Peyer's patch (tissue), 4 donors: ENCODE results near the gene CKAP2L.

ENCODE experiments used
- POLR2A ChIP-seq, 2 donors: fragments of 450-650 bp; IDR thresholded peaks; one replicate each; pipeline ENCODE4 v1.5.1; 2017; ENCODE audit warnings: antibody characterized with exemption in 2 of 2, mild to moderate bottlenecking in 2 of 2, moderate library complexity in 2 of 2
- TF ChIP-seq, protein P1 (sequence below), 6 experiments: fragments of 450-650 bp in 4 of 6; fragments of 200-600 bp in 2 of 6; sonication (generic) in 1 of 6; IDR thresholded peaks; one replicate each; pipeline ENCODE4 v1.5.1; 2017 to 2019; ENCODE audit warnings: antibody characterized with exemption in 6 of 6, mild to moderate bottlenecking in 3 of 6, moderate library complexity in 1 of 6

DNA sequence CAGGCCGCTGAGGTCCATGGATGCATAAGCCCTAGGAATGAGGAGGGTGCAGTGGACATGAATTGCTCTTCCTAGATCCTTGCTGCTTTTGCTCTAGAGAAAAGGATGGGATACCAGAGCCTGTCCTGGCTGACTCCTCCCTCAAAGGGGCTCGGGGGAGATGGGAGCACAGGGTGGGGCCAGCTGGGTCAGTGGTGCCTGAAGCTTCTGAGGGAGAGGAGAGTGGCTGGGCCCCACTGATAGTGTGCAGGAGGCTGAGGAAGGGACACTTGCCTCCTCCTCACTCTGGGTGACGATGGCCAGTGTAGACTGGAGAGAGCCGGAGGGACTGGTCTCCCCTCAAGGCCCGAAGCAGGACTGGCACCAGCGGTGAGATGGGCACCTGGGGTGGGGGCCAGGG is 43.6 kb downstream of the CKAP2L start, which contains the start of gene NT5DC4:
- no peak for TF ChIP-seq POLR2A (IDR thresholded peaks at IDR 0.05)
- TF ChIP-seq, protein P1, sequence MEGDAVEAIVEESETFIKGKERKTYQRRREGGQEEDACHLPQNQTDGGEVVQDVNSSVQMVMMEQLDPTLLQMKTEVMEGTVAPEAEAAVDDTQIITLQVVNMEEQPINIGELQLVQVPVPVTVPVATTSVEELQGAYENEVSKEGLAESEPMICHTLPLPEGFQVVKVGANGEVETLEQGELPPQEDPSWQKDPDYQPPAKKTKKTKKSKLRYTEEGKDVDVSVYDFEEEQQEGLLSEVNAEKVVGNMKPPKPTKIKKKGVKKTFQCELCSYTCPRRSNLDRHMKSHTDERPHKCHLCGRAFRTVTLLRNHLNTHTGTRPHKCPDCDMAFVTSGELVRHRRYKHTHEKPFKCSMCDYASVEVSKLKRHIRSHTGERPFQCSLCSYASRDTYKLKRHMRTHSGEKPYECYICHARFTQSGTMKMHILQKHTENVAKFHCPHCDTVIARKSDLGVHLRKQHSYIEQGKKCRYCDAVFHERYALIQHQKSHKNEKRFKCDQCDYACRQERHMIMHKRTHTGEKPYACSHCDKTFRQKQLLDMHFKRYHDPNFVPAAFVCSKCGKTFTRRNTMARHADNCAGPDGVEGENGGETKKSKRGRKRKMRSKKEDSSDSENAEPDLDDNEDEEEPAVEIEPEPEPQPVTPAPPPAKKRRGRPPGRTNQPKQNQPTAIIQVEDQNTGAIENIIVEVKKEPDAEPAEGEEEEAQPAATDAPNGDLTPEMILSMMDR (IDR thresholded peaks at IDR 0.05): no peak
